Daoy (cell line): ENCODE measurements around the gene RTN4. TPM values are rescaled to one million over a fixed set of nuclear protein-coding genes. Genes with fewer than 3 reads are reported as not detected.
"Not testable (repeated sequence)": the region's sequence is repeated elsewhere in the genome, so short reads cannot be mapped to it uniquely, and the experiment has no call there.

Experiments
- DNase-seq: peaks from one replicate; pipeline ENCODE4 v3.0.0-alpha.2; 2015; ENCODE audit warnings: low read depth
- total RNA-seq: library from RNA; depleted of rRNA; stranded (reverse); fragments of >200 nt; shearing (Covaris generic); gene quantifications from 2 replicates; pipeline ENCODE4 v1.2.3, GENCODE V29; 2014

The RTN4 gene
- total RNA-seq, 1 experiment from 2014 or later: 137 TPM

GRCh38 chr2:55009277-55010060, 40.8 kb downstream of the RTN4 start:
- no peak for DNase-seq

- DNase-seq: no peak
Measured at GRCh38 chr2:55006306-55006705, 43.9 kb downstream of the RTN4 start.

DNA sequence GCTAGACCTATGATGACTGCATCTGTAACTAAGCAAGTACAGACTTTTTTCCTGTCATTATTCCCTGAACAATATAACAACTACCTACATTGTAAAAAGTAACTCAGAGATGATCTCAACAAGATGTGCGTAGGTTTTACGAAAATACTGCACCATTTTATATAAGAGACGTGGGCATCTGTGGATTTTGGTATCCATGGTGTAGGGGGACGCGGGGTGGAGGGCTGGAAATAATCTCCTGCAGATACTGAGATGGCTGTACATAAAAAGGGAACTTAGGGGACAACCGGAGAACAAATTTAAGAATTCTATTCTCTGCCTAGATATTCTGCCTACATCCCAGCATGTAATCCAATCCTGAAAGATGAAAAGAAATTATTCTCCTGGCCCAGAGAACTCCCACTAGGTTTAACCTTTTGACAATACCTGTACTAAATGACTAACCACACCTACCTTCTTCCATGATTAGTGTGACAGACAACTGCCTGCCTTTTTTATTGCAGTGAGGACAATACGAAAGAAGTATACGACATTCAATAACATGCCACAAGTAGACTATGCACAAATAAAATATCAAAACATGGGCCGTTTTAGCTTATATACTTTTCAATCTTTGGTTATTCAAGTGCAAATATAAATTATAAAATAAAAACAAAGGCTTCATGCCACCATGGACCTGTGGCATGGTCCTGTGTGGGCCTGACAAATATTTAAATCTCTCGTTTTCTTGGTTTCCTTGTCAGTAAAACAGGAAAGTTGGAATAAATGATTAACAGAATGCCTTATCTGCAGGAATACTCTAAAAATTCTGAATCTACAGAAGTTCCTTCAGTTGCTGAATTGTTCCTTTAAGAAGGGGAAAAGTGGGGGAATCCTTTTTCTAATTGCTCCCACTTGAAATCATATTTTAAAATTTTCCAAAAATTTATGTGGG, 46.3 kb downstream of the RTN4 start:
- DNase-seq: no peak

- DNase-seq: no peak
Measured at GRCh38 chr2:55001716-55002115, 48.5 kb downstream of the RTN4 start.

GRCh38 chr2:55000341-55000740, 49.9 kb downstream of the RTN4 start:
- no peak for DNase-seq

DNA sequence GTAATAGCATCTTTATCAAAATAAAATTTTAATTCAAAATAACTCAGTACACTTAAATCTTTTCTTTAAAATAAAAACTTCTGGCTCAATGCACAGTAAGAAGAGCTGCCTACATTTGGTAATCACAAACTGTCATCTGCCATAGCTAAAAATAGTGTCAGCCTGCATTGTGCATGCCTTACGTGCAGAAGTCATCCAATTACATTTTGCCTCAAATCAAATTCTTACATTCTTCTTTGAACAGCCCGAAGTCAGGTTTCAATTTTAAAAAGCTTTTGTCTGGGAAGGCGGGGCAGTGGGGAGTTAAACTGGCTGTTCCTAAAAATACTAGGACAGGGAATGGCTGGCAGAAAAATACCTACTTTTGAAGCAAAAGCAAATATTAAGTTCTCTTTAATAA, 51.1 kb downstream of the RTN4 start:
- DNase-seq: peak; percentile 11

GRCh38 chr2:54997826-54998225, 52.4 kb downstream of the RTN4 start:
- no peak for DNase-seq

- no peak for DNase-seq
Measured at GRCh38 chr2:54995553-54995952, 54.7 kb downstream of the RTN4 start.

GRCh38 chr2:54990694-54991093, 59.6 kb downstream of the RTN4 start:
- not testable (repeated sequence) for DNase-seq

- DNase-seq: no peak
Measured at GRCh38 chr2:54988612-54989011, 61.6 kb downstream of the RTN4 start.

- DNase-seq: no peak
Measured at GRCh38 chr2:54986264-54986663, 64.0 kb downstream of the RTN4 start.

DNA sequence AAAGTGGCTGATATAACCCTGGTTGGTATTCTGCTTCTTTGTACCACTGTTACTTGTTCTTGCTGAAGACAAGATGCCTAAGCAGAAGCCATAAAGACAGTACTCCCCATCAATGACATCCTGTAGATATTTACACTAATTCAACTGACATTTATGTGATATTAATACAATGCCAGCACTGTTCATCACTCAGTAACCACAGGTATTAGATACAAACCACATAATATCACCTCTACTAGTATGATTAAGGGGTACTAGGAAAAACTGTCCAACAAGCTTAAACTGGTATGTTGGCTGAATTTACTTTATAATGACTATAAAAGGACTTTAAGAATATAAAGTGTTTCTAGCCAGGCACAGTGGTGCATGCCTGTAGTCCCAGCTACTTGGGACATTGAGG, 65.8 kb downstream of the RTN4 start:
- no peak for DNase-seq

DNA sequence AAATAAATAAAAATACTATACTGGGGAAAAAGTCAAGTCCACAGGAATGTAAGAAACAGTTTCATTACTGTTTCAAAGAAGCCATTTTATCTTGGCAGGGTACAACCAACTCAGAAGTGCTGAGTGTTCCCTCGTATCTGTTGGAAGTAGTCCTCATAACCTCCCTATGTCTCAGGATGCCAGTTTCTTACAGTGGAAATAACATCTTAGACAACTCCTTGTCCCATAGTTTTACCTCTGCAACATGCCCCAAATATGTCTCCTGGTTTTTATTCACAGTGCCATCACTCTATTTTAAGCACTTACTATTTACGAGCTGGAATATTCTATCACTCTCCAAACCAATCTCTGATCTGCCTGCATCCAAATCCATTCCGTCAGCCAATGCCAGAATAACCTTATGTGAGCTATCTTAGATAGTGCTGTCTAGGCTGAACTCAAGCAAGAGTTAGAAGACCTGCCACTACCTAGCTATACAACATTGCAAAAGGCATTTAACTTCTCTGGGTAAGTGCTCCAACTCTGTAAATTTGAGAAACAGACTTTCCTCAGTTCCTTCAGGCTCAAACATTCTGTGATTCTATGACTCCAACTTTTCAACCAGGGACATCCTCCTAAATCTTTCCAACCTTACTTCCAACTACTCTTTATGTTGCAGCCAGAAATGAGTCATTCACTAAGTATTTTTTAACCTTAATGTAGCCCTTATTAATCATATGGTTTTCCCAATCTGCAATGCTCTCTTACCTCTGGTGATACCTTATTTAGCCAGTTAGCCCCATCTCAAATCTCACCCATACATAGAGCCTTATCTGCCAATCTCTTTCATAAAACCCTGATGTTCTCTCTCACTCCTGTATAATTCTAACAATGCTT, 66.7 kb downstream of the RTN4 start:
- DNase-seq: no peak

DNA sequence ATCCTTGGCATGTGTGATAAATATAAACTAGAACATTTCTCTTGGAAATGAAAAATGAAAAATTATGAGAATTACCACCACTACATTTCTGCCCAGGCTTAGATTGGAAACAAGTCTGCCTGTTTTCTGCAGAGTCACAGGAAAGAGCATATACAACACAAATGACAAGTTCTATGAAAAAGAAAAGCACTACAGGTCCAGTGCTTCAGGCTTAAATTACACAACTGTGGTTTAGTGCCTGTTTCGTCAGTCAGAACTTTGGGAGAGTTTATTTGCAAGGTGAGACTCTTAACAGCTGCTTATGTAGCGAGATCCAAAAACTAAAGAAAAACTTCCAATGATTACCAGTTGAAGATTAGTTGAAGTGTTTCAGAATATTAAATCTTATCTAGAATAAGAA, 68.9 kb downstream of the RTN4 start:
- DNase-seq: no peak

DNA sequence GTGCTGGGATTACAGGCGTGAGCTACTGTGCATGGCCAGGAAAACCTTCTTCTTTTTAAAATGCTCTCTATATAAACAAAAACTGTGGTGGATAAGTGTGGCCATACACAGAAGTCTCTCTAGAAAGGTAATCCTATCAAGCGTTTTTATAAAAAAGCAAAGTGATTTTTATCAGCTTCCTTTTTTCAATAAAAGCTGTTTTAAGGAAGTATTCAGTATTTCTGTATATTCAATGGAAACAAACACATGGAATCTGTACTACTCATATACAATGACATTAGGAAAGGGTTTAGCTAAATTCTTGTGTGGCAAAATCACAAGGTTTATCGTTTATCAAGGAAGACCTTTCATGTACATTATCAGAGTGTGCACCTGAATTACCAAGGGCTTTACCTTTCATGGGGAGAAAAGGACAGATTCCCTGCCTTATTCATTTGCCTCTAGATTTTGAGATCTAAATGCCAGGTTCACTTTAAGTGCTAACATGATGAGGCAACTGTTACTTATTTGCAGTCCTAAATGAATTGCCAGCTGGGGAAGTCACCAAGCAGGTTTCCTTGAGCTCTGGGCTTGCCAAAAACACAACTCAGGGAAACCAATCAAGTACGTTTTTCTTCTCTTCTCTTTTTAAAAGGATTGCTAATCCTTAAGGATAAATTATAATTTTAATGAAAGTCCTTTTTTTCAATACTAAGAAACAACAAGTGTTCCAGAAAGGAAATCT, 70.8 kb downstream of the RTN4 start:
- DNase-seq: no peak

- no peak for DNase-seq
Measured at GRCh38 chr2:54977149-54977548, 73.1 kb downstream of the RTN4 start.

DNA sequence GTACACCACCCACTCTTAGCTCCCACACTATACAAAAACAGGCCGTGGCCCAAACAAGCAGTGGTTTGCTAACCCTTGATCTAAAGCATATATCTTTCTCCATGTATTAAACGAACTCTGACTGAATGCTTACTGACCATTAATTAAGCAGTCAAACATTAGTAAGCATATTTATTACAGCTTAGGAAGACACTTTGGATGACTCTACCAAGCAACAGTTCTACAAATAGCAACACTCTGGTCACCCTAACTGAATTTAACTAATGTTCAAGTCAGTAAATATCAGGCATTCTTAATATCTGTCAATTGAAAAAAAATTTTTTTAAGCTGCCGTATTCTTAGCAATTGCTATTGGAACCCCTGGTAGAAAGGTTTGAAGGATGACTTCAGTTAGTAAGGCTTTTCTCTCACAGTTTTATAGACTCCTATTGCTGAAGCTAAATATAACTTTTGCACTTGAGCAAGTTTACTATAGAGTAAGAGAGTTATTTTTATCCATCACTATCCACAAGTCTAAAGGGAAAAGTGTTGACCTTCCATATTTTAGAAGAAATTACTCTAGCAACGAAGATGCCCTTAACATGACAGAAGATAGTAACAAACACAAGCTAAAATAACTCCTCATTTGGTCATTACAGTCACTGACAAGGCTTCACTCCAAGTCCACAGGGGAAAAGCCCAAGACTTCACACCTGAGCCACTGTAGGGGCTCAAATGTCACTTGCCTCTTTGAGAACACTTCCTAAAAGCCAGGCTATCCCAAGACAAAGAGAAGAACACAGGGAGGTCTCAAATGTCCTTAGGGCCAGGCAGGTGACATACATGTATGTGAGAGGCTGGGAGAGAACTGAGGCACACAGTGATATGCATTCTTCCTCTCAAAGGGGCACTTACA, 74.4 kb downstream of the RTN4 start:
- DNase-seq: no peak

DNA sequence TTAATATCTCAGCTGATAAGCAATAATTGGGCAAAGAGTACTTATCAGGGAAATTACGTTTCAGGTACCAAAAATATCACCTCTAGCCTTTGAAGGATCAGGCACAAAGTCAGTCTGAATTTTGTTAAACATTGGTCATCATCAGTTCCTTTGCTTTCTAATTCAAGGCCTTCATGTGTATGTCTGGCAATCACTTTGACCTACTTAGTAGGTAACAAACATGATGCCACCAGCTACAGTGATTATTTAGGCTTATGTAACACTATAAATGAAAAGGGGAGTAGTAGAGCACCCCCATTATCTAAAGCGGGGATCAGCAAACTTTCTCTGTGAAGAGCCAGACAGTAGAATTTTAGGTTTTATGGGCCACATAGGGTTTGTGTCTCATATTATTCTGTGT, 75.1 kb downstream of the RTN4 start:
- DNase-seq: no peak

- no peak for DNase-seq
Measured at GRCh38 chr2:54969940-54970338, 80.3 kb downstream of the RTN4 start.

DNA sequence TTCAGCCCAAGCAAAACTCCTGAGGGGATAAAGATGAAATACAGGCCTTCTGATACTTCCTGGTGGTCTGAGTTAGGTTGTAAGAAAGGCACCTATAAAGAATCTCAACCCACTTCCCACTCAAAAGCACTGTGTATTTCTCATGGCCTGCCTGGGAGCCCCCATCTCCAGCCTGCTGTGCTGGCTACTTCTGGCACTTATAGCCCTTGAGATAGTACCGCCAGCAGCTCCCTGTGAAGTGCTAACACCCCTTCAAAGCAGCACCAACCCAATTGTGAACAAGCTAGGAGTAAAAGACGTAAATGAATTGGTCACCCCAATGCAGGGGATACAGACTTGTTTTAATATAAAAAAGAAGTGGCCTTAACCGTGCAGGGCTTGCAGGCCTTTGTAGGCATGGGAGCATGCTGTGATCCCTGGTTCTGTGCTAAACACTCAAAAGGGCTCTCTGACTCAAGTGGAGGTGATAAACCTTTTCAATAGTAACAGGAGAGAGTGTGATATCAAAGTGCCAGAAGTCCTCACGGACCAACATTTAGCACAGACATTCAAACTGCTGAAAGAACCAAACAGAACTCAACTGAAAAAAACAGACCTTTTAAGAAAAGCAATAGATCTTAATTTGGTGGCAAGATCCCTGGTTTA, 80.8 kb downstream of the RTN4 start:
- no peak for DNase-seq
